ENCODE data around the gene FCRLB.
"Not testable (repeated sequence)": the region's sequence is repeated elsewhere in the genome, so short reads cannot be mapped to it uniquely, and the experiment has no call there.

Gene FCRLB

DNA sequence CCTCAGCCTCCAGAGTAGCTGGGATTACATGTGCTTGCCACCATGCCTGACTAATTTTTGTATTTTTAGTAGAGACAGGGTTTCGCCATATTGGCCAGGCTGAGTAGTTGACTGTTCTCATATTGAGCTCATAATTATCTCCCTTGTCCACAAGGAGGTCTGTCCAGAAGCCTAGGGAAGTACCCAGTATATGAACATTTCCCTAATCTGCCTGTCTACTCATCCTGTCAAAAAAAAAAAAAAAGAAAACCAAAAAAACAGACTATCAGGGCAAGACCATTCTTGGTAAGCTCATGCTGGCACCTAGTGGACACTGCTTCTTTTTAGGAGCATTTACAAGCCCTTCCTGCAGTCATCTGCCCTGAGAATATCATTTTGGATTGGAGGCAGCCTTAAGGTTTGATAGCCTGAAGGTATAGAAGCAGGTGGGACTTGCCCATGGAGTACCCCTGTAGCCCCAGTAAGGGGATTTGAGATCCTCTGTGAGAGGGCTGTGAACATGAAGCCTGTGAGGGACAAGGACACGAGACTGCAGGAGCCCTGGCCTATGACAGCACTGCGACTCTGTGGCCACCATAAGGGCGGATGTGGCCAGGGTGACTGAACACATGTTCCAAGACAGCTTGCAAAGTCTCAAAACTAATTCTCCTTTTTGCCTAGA, 17.4 kb downstream of the FCRLB start:
- intact Hi-C loops (cut with DNase I), result no loop called here
- peak in 2 of 10 donors; percentile 17 to 81 for DNase-seq

DNA sequence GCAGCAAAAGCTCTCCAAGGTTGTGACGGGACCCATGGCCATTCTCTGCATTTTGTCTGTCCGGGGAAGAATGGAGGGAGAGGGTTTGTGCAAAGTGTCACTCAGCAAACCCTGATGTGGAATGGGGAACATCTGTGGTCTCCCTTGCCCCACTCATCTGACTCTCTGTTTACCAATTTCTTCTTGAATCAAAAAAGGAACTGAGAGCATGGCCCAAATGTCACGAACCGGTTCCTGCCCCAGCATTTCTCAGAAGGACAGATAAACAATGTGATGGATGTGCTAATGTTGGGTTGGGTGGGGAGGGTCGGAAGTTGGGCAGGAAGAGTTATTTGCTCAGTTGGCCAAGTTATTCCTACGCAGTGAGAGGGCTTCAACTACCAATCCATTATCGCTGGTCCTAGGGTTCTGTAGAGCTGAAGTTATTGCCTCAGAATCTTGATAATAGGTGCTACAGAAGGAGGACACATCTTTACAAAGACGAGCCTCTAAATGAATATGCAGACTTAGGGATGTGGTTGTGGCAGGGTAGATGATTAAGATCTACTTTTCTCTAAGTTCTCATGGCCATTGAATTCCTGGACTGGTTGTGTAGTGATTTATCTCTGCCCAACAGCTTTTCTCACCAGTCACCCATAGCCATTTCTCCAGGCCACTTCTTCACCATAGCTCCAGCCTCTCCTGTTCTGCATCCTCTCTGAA, 18.7 kb downstream of the FCRLB start:
- intact Hi-C loops (cut with DNase I), result loop anchor here (5.0 kb wide), 2 partner anchors 93 to 348 kb away; no protein-coding TSS in a partner anchor

DNA sequence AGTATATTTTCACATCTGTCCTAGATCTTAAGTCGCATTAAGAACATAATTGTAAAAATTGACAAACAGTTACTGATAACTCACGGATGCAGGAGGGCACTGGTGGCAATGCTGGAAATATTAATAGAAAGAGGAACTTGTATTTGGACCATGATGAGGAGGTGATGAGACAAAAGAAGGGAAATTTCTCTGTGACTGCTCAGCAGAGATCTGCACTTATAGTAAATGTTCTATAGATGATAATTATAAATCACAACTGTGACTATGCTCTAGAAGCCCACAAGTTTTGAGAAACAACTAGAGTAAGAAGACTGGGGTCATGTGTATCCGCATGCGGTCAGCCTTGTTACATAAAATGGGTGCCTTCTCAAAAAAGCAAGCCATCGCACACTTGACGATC, 19.6 kb downstream of the FCRLB start:
- intact Hi-C loops (cut with DNase I), result loop anchor here (1.0 to 5.0 kb wide), 3 partner anchors 94 to 349 kb away; no protein-coding TSS in a partner anchor
- no peak for DNase-seq

More for the DNA sequence above, 18.7 kb downstream of the FCRLB start:
- DNase-seq, result no peak

DNA sequence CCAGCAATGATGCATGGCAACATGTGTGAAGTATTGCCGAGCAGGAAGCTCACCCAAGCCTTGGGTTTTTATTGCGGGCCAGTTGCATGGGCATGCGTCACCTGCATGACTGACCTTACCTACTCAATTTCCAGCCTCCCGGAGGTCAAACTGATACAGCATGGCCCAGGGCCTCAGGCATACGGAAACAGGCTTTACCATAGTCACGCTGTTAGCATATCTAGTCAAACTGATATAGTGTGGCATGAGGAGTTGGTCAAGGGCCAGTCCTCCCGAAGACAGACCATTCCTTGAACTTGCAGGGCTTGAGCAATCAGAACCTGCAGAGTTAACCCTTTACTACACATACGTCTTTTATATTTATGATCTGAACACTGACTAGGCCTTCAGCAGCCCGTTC, 21.9 kb downstream of the FCRLB start:
- intact Hi-C loops (cut with DNase I), result loop anchor here (5.0 kb wide), 2 partner anchors 96 to 351 kb away; no protein-coding TSS in a partner anchor
- DNase-seq, result no peak

DNA sequence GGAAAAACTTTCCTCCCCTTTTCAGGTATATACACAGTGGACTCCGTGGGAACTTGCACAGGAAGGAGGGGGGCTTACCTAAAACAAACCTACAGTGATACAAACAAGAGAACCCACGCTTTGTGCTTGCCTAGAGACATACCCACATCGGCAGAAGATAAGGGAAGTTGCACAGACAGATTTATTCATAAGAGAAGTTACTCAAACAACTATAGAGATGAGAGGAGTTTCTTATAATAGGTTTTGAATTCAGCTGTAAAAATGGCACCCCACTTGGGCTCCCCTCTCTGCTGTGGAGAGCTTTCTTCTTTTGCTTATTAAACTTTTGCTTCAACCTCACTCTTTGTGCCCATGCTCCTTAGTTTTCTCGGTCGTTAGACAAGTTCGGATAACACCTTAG, 26.5 kb downstream of the FCRLB start:
- no peak for DNase-seq
- intact Hi-C loops (cut with DNase I), result no loop called here

DNA sequence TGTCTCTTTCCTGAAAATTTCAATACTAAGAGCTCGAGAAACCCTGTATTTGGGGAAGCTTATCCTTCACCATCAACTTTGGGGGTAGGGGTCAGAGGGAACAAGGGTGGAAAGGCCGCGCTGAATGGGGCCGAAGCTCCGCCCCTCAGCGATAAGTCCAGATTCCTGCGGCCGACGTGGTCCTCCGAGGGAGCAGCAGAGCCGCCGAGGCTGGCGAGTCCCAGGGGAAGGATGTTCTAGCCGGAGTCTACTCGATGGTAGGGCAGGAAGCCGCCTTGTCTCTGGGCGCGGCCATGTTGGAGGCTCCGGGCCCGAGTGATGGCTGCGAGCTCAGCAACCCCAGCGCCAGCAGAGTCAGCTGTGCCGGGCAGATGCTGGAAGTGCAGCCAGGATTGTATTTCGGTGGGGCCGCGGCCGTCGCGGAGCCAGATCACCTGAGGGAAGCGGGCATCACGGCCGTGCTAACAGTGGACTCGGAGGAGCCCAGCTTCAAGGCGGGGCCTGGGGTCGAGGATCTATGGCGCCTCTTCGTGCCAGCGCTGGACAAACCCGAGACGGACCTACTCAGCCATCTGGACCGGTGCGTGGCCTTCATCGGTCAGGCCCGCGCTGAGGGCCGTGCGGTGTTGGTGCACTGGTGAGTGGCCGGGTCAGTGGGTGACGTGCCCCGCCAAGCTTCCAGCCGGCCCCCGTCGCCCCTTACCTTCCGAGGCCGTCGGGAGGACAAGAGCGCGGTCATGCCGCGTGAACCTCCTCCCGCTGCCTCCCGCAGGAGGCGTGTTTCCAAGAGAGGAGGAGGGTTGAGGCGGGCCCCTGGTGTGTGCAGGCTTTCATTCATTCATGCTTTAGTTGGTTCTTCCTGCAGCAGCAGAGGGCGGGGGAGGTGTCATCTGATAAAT, 28.4 kb downstream of the FCRLB start, which contains the start of gene DUSP12:
DUSP12 (plus strand) TSS at position 278 of the 899 bp plus-strand sequence; CDS start at position 294, 16 bp downstream.
- peak; percentile 88 to 99 (median 94) for DNase-seq

DNA sequence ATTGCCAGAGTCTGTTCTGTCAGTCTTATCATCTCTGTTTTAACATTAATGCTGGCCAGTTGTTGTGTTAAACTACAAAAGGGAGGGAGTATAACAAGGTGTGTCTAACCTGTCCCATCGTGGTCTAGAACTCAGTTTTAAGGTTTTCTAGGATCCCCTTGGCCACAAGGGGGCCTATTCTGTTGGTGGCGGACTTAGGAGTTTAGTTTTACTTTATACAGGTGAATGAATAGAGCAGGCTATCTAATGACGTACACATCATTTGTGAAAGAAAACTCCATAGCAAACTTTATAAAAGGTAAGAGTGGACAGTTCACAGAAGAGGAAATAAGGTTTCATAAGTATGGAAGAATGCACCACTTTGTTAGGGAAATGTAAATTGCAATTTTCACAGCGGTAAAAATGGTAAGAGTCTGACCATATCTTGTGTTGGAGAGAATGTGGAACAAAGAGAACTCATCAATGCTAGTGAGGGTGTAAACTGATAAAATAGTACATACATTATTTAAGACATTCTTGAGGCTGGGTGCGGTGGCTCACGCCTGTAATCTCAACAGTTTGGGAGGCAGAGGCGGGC, 42.3 kb downstream of the FCRLB start:
- intact Hi-C loops (cut with DNase I), result no loop called here
- DNase-seq, result no peak

More for the DNA sequence above, 28.4 kb downstream of the FCRLB start, which contains the start of gene DUSP12:
- intact Hi-C loops (cut with DNase I), result no loop called here

DNA sequence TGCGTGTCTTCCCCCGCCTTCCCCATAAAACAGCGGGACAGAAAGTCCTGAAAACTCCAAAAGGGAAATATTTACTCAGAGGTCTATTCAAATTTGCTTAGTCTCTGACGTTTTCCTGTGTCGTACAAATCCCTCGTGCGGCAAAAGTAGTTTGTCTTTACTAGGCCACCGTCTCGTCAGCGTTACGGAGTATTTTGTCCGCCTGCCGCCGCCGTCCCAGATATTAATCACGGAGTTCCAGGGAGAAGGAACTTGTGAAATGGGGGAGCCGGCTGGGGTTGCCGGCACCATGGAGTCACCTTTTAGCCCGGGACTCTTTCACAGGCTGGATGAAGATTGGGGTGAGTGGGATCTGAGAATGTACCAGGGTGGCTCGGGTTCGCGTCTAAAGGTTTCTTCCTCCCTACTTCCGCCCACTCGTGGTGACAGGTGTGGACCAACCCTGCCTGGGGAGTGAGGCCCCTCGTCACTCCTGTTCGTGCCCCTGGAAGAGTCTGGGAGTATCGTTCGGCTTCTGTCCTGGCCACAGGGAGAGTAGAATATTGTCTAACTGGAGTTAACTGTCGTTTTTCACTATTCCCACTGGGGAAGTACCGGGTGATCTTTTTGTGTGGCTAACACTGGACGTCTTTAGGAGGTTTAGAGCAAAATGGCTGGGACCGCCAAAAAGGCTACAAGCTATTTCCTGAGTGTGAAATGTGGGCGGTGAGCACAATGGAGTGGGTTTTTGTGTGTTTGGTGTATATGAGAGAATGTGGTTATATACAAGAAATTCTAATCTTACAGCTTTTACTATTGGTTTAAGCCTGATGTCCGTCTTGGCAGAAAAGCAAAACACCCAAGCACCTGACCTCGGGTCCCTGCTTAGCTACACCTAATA, 45.0 kb downstream of the FCRLB start, which contains the start of gene ATF6:
ATF6 (plus strand) TSS at position 219 of the 880 bp plus-strand sequence; CDS start at position 260, 41 bp downstream.
- peak; percentile 71 to 97 (median 82) for DNase-seq
- intact Hi-C loops (cut with DNase I), result no loop called here

DNA sequence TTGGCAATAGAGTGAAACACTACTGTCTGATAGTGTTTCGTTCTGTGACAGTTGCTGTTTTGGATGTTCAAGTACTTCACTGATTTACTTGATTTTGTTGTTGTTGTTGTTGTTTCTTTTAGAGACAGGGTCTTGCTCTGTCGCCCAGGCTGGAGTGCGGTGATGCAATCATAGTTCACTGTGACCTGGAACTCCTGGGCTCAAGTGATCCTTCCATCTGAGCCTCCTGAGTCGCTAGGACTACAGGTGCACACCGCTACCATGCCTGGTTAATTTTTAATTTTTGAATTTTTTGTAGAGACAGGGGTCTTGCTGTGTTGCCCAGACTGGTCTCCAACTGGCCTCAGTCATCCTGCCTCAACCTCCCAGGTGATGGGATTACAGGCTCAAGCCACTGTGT, 47.1 kb downstream of the FCRLB start:
- intact Hi-C loops (cut with DNase I), result no loop called here
- no peak for DNase-seq

DNA sequence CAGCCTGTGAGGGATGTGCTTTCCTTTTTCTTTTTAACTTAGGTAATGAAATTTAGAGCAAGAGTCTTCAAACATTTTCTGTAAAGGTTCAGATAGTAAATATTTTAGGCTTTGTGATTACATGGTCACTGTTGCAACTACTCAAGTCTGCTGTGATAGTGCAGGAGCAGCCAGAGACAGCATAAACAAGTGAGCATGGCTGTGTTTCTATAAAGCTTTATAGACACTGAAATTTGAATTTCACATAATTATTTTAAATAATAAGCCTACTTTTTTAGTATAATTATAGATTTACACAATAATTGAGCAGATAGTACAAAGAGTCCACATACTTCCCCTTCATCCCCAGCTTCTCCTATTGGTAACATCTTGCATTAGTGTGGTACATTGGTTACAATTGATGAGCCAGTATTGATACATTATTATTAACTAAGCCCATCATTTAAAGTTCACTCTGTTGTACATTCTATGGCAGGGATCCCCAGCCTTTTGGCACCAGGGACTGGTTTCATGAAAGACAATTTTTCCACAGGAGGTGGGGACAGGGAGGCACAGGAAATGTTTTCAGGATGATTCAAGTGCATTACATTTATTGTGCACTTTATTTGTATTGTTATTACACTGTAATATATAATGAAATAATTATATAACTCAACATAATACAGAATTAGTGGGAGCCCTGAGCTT, 47.8 kb downstream of the FCRLB start:
- DNase-seq, result no peak
- intact Hi-C loops (cut with DNase I), result no loop called here

DNA sequence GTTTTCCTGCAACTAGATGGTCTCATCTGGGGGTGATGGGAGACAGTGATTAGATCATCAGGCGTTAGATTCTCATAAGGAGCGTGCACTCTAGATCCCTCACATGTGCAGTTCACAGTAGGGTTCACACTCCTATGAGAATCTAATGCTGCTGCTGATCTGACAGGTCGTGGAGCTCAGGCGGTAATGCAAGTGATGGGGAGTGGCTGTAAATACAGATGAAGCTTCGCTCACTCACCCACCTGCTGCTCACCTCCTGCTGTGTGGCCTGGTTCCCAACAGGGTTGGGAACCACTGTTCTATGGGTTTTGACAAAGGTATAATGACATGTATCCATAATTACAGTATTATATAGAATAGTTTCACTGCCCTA, 48.3 kb downstream of the FCRLB start:
- DNase-seq; intact Hi-C loops (cut with DNase I): not testable (repeated sequence)

DNA sequence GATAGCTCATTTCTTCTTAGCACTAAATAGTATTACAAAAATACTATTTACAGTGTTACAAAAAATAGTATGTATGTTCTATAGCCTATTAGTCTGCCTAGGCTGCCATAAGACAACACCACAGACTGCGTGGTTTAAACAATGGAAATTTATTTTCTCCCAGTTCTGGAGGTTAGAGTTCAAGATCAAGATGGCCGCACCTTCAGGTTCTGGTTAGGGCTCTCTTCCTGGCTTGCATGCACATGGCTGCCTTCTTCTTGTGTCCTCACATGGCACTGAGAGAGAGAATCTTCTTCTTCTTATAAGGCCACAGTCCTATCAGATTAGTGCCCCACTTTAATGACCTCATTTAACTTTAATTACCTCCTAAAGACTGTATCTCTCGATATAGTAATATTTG, 48.9 kb downstream of the FCRLB start:
- DNase-seq, result no peak
- intact Hi-C loops (cut with DNase I), result no loop called here

DNA sequence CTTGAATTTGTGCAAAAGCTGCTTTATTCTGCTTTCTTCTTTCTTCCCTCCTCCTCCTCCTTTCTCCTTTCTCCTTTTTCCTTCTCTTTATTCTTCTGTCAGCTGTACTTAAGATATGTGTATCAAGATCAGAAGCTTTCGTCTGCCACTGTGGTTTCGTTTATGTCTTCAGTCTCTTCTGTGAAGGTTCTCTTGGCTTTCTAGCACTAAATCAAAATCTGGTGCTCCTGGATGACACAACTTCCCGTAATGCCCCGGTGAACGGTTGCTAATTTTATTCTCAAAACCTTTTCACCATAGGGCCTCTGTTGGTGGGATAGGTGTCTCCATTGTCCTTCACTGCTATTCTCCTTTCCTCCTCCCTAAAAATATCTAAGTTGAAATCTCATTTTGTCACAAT, 49.8 kb downstream of the FCRLB start:
- intact Hi-C loops (cut with DNase I), result no loop called here
- no peak for DNase-seq

DNA sequence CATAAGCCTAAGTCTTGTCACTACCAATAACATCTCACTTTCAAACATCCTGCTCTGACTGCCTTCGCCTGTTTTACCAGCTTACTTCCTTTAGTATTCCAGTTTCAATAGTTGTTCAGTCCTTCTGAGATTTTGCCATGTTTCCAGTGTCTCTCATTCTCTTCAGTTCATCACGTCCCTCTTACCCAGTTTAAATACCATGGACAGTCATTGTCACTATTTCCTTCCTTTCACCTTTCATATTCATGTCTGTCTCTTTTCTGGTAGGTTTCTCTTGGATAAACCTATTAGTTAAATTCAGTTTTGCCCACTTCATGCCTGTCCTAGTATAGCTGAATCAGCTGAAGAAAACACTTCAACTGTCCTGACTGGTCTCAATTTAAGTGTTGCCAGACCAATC, 50.6 kb downstream of the FCRLB start:
- intact Hi-C loops (cut with DNase I), result no loop called here
- no peak for DNase-seq

DNA sequence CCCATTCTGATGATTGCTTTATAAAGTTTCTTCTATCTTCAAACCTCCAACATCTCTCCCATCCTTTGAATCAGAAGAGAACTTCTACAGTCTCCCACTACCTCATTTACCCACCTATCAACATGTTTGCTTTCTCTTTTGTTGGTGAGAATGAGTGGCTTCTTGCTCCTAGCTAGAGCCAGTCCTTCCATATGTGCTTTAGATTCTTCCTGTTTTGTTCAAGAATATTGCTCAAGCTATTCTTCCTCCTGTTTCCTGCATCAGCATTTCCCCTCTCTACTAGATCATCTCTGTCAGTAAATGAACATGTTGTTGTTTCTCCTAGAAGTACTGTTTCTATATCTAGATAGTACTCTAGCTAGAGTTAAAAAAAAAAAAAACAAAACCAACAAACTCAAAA, 51.1 kb downstream of the FCRLB start:
- no peak for DNase-seq
- intact Hi-C loops (cut with DNase I), result no loop called here

DNA sequence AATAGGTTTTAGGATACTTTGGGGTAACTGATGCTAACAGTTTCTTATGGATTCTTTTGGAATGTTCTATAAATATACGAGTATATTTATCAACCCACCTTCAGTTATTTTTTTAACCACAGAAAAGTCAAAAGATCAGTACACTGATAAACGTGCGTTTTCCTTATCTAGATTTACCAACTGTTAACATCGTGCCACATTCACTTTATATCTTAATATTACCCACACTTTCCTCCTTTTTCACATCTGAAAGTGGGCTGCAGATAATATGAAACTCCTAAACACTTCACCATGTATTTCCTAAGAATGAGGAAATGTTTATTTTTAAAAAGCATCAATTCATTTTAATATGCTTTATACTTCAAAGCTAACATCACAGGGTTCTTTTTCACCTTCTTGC, 52.4 kb downstream of the FCRLB start:
- DNase-seq, result no peak
- intact Hi-C loops (cut with DNase I), result no loop called here

DNA sequence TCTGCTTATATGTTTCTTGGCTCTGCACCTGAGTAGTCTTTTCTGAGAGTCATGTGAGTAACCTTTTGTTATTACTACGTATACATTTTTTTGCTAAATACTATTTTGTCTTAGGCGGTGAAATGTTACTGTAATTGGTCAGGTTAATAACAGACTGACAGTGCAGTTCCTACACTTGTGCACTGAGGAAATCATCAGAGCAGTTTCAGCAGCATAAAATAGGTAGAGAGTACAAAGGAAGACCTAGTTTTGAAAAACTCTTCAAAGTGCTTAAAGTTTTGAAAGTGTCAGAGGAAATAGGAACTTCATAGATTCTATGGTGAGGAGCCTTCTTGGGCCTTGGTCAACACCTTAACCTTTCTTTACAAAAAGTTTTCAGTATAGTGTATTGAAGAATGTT, 55.9 kb downstream of the FCRLB start:
- no peak for DNase-seq
- intact Hi-C loops (cut with DNase I), result no loop called here
